SJSA1 (cell line): ENCODE data around the gene WDSUB1. TPM values are rescaled to one million over a fixed set of nuclear protein-coding genes. Genes with fewer than 3 reads are reported as not detected.

ENCODE experiments used
- DNase-seq, 2 experiments: peaks; one replicate each; pipeline ENCODE4 v3.0.0-alpha.2; 2015 to 2020; ENCODE audit warnings: low spot score in 2 of 2, low read depth in 1 of 2
- H3K27ac ChIP-seq: fragments of 250-450 bp; sonication (Bioruptor Pico); 2 replicates; pipeline ENCODE4 v1.5.1; 2020; ENCODE audit warnings: mild to moderate bottlenecking, moderate library complexity
- H3K27me3 ChIP-seq: fragments of 250-450 bp; sonication (Bioruptor Pico); replicated peaks from 2 replicates; pipeline ENCODE4 v1.5.1; 2020; ENCODE audit warnings: mild to moderate bottlenecking, moderate library complexity
- H3K36me3 ChIP-seq: fragments of 250-450 bp; sonication (Bioruptor Pico); 2 replicates; pipeline ENCODE4 v1.5.1; 2020; ENCODE audit warnings: mild to moderate bottlenecking
- H3K4me1 ChIP-seq: fragments of 250-450 bp; sonication (Bioruptor Pico); replicated peaks from 2 replicates; pipeline ENCODE4 v1.6.1; 2021; ENCODE audit warnings: mild to moderate bottlenecking
- H3K4me3 ChIP-seq: fragments of 250-450 bp; sonication (Bioruptor Pico); 2 replicates; pipeline ENCODE4 v1.5.1; 2020; ENCODE audit warnings: mild to moderate bottlenecking
- H3K9me3 ChIP-seq: fragments of 250-450 bp; sonication (Bioruptor Pico); replicated peaks from 2 replicates; pipeline ENCODE4 v1.5.1; 2020; ENCODE audit warnings: mild to moderate bottlenecking
- total RNA-seq: library from RNA; depleted of rRNA; stranded (reverse); fragments of >200 nt; shearing (Covaris generic); gene quantifications from 2 replicates; pipeline ENCODE4 v1.2.3, GENCODE V29; 2014

WDSUB1 gene
- total RNA-seq, 1 experiment from 2014 or later, result 8.4 TPM

- no peak overlapping the region for H3K27ac ChIP-seq
- no peaks in the 10 kb centered on the region for H3K27me3 ChIP-seq
Measured at GRCh38 chr2:159225025-159226016, 61.2 kb downstream of the WDSUB1 start.

GRCh38 chr2:159224061-159224813 lies 62.3 kb downstream of the WDSUB1 start:
- no peaks in the 10 kb centered on the region for H3K9me3 ChIP-seq
- H3K27me3 ChIP-seq, result no peaks in the 10 kb centered on the region
- H3K27ac ChIP-seq, result no peak overlapping the region
- no peak for DNase-seq
- peaks cover 84% of the 10 kb centered on the region for H3K36me3 ChIP-seq
- H3K4me3 ChIP-seq, result no peak overlapping the region
- H3K4me1 ChIP-seq, result peaks cover 8% of the 10 kb centered on the region

More at GRCh38 chr2:159225025-159226016, 61.2 kb downstream of the WDSUB1 start:
- H3K9me3 ChIP-seq, result no peaks in the 10 kb centered on the region
- no peak for DNase-seq
- H3K4me3 ChIP-seq, result no peak overlapping the region
- H3K36me3 ChIP-seq, result peaks cover 85% of the 10 kb centered on the region
- peaks cover 8% of the 10 kb centered on the region for H3K4me1 ChIP-seq

GRCh38 chr2:159219394-159219998 lies 67.0 kb downstream of the WDSUB1 start:
- Histone ChIP-seq H3K27ac (no peak overlapping the region), H3K4me1 (0 out of 2 replicates have a peak, but pooled peaks cover 3% of the 10 kb centered on the region), H3K27me3 (no peaks in the 10 kb centered on the region), H3K36me3 (peaks cover 79% of the 10 kb centered on the region), H3K4me3 (no peak overlapping the region), H3K9me3 (no peaks in the 10 kb centered on the region)
- DNase-seq, result no peak

- no peak for DNase-seq
- Histone ChIP-seq H3K36me3 (peaks cover 71% of the 10 kb centered on the region), H3K27ac (no peak overlapping the region)
Measured at GRCh38 chr2:159218389-159218788, 68.1 kb downstream of the WDSUB1 start.

GRCh38 chr2:159217676-159218075 lies 68.8 kb downstream of the WDSUB1 start:
- Histone ChIP-seq H3K9me3 (no peaks in the 10 kb centered on the region), H3K4me3 (no peak overlapping the region), H3K36me3 (peaks cover 74% of the 10 kb centered on the region), H3K27ac (no peak overlapping the region), H3K27me3 (no peaks in the 10 kb centered on the region), H3K4me1 (peaks cover 3% of the 10 kb centered on the region)
- no peak for DNase-seq

More at GRCh38 chr2:159218389-159218788, 68.1 kb downstream of the WDSUB1 start:
- Histone ChIP-seq H3K9me3 (no peaks in the 10 kb centered on the region), H3K4me3 (no peak overlapping the region), H3K27me3 (no peaks in the 10 kb centered on the region), H3K4me1 (0 out of 2 replicates have a peak, but pooled peaks cover 3% of the 10 kb centered on the region)

GRCh38 chr2:159215116-159215515 lies 71.4 kb downstream of the WDSUB1 start:
- Histone ChIP-seq H3K27ac (no peak overlapping the region), H3K4me3 (no peak overlapping the region)

GRCh38 chr2:159214325-159214865 lies 72.1 kb downstream of the WDSUB1 start:
- H3K4me1 ChIP-seq, result peaks cover 27% of the 10 kb centered on the region
- no peaks in the 10 kb centered on the region for H3K27me3 ChIP-seq
- no peak for DNase-seq
- no peaks in the 10 kb centered on the region for H3K9me3 ChIP-seq
- no peak overlapping the region for H3K4me3 ChIP-seq
- H3K27ac ChIP-seq, result no peak overlapping the region
- peaks cover 46% of the 10 kb centered on the region for H3K36me3 ChIP-seq

More at GRCh38 chr2:159215116-159215515, 71.4 kb downstream of the WDSUB1 start:
- no peaks in the 10 kb centered on the region for H3K27me3 ChIP-seq
- H3K4me1 ChIP-seq, result peaks cover 27% of the 10 kb centered on the region
- no peaks in the 10 kb centered on the region for H3K9me3 ChIP-seq
- DNase-seq, result peak in 1 of 2 experiments; percentile 17
- H3K36me3 ChIP-seq, result peaks cover 53% of the 10 kb centered on the region

- peaks cover 42% of the 10 kb centered on the region for H3K36me3 ChIP-seq
- H3K4me3 ChIP-seq, result no peak overlapping the region
- DNase-seq, result no peak
- peaks cover 27% of the 10 kb centered on the region for H3K4me1 ChIP-seq
- H3K27ac ChIP-seq, result no peak overlapping the region
- no peaks in the 10 kb centered on the region for H3K9me3 ChIP-seq
- no peaks in the 10 kb centered on the region for H3K27me3 ChIP-seq
Measured at GRCh38 chr2:159213296-159213695, 73.2 kb downstream of the WDSUB1 start.

GRCh38 chr2:159211447-159212396 lies 74.8 kb downstream of the WDSUB1 start:
- H3K27ac ChIP-seq, result peak overlapping the region; percentile 48
- H3K4me3 ChIP-seq, result no peak overlapping the region
- peaks cover 30% of the 10 kb centered on the region for H3K36me3 ChIP-seq
- no peaks in the 10 kb centered on the region for H3K27me3 ChIP-seq
- peaks cover 24% of the 10 kb centered on the region for H3K4me1 ChIP-seq
- DNase-seq, result peak; percentile 71 to 88
- no peaks in the 10 kb centered on the region for H3K9me3 ChIP-seq

GRCh38 chr2:159209341-159210306 lies 76.9 kb downstream of the WDSUB1 start:
- no peaks in the 10 kb centered on the region for H3K9me3 ChIP-seq
- peaks cover 26% of the 10 kb centered on the region for H3K36me3 ChIP-seq
- no peaks in the 10 kb centered on the region for H3K27me3 ChIP-seq
- H3K27ac ChIP-seq, result no peak overlapping the region
- peaks cover 26% of the 10 kb centered on the region for H3K4me1 ChIP-seq
- no peak for DNase-seq
- H3K4me3 ChIP-seq, result no peak overlapping the region

- no peak for DNase-seq
- H3K27me3 ChIP-seq, result no peaks in the 10 kb centered on the region
- H3K4me1 ChIP-seq, result peaks cover 30% of the 10 kb centered on the region
- no peaks in the 10 kb centered on the region for H3K9me3 ChIP-seq
- peaks cover 25% of the 10 kb centered on the region for H3K36me3 ChIP-seq
- no peak overlapping the region for H3K27ac ChIP-seq
- H3K4me3 ChIP-seq, result no peak overlapping the region
Measured at GRCh38 chr2:159208438-159208837, 78.1 kb downstream of the WDSUB1 start.
